Mammary epithelial cell (primary cell): ENCODE measurements around the gene TC2N.

Source experiments
- EZH2 ChIP-seq: IDR thresholded peaks from 2 replicates; pipeline ENCODE4 v1.6.1; 2012; ENCODE audit warnings: low read length, inconsistent platforms, borderline replicate concordance
- TF ChIP-seq, protein P1 (sequence below), 2 donors: IDR thresholded peaks in 1 of 2; conservative IDR thresholded peaks in 1 of 2; 2 replicates each; pipeline ENCODE4 v1.5.1; 2011 to 2012; ENCODE audit warnings: inconsistent platforms in 2 of 2, low read length in 2 of 2, mild to moderate bottlenecking in 2 of 2, control low read depth in 1 of 2, low read depth in 1 of 2; ENCODE audit not compliant: insufficient read depth in 1 of 2; ENCODE audit errors: extremely low read depth in 1 of 2

DNA sequence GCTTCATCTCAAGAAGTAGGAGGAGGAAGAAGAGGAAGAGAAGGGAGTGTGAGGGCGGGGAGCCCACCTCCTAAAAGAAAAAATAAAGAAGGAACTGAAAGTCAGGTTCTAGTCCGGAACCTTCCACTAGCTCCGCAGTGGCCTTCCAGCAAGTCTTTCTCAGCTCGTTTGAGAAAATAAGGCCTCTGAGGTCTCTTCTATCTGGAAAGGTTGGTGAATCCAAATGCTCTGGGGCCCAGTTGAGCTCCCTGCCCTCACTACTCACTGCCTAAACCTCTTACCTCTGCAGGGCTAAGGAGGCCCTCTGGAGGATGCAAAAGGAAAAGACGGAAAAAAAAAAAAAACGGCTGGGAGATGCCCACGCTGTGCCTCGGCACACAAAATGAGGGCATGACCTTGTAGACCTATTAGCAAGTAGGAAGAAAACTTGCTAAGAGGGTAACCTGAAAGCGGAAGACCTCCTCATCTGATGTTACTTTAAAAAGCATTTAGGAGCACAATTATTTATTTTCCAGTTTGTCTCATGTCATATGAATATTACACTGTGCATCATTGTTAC is 44.2 kb upstream of the TC2N start:
- TF ChIP-seq, protein P1, sequence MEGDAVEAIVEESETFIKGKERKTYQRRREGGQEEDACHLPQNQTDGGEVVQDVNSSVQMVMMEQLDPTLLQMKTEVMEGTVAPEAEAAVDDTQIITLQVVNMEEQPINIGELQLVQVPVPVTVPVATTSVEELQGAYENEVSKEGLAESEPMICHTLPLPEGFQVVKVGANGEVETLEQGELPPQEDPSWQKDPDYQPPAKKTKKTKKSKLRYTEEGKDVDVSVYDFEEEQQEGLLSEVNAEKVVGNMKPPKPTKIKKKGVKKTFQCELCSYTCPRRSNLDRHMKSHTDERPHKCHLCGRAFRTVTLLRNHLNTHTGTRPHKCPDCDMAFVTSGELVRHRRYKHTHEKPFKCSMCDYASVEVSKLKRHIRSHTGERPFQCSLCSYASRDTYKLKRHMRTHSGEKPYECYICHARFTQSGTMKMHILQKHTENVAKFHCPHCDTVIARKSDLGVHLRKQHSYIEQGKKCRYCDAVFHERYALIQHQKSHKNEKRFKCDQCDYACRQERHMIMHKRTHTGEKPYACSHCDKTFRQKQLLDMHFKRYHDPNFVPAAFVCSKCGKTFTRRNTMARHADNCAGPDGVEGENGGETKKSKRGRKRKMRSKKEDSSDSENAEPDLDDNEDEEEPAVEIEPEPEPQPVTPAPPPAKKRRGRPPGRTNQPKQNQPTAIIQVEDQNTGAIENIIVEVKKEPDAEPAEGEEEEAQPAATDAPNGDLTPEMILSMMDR (conservative IDR thresholded peaks at IDR 0.05 in 1 of 2, IDR thresholded peaks at IDR 0.05 in 1 of 2; ENCODE audit: extremely low read depth in 1 of 2, insufficient read depth in 1 of 2, low read depth in 1 of 2, low read length in 2 of 2): peak; percentile 27 to 82
- no peak for TF ChIP-seq EZH2
